Osteoblast (primary cell): ENCODE results near the gene RND3. TPM values are rescaled to one million over a fixed set of nuclear protein-coding genes. Genes with fewer than 3 reads are reported as not detected.

Experiments used
- DNase-seq: peaks from one replicate; pipeline ENCODE4 v3.0.0; 2011; ENCODE audit warnings: low spot score, mixed read lengths; ENCODE audit not compliant: insufficient read length; ENCODE audit errors: missing footprints
- H2AFZ ChIP-seq: 2 replicates; pipeline ENCODE4 v1.6.0; 2011; ENCODE audit warnings: mild to moderate bottlenecking, low read length
- H3K27ac ChIP-seq: 2 replicates; pipeline ENCODE4 v1.5.1; 2011; ENCODE audit warnings: mild to moderate bottlenecking, low read depth, low read length, moderate library complexity
- H3K27me3 ChIP-seq: 2 replicates; pipeline ENCODE4 v1.6.0; 2012; ENCODE audit warnings: mild to moderate bottlenecking, control low read depth, inconsistent platforms, low read length, moderate library complexity; ENCODE audit not compliant: insufficient read depth
- H3K36me3 ChIP-seq: 2 replicates; pipeline ENCODE4 v1.5.1; 2011; ENCODE audit warnings: mild to moderate bottlenecking, low read length, control low read depth, moderate library complexity; ENCODE audit not compliant: insufficient read depth
- H3K4me1 ChIP-seq: 2 replicates; pipeline ENCODE4 v1.5.1; 2011; ENCODE audit warnings: mild to moderate bottlenecking, low read length, control low read depth, moderate library complexity; ENCODE audit not compliant: insufficient read depth
- H3K4me2 ChIP-seq: 2 replicates; pipeline ENCODE4 v1.6.0; 2011; ENCODE audit warnings: mild to moderate bottlenecking, low read length; ENCODE audit not compliant: insufficient read depth
- H3K4me3 ChIP-seq: fragments of 200-600 bp; sonication (generic); 3 replicates; pipeline ENCODE4 v1.5.1; 2012; ENCODE audit warnings: mild to moderate bottlenecking, low read length, inconsistent platforms; ENCODE audit not compliant: insufficient read depth
- H3K79me2 ChIP-seq: 2 replicates; pipeline ENCODE4 v1.6.0; 2012; ENCODE audit warnings: mild to moderate bottlenecking, low read length, control low read depth, inconsistent platforms; ENCODE audit not compliant: insufficient read depth
- H3K9me3 ChIP-seq: 2 replicates; pipeline ENCODE4 v1.5.1; 2011; ENCODE audit warnings: low read depth, low read length, control low read depth
- H4K20me1 ChIP-seq: 2 replicates; pipeline ENCODE4 v1.6.0; 2012; ENCODE audit warnings: mild to moderate bottlenecking, low read length, control low read depth; ENCODE audit not compliant: insufficient read depth
- CTCF ChIP-seq: IDR thresholded peaks from 2 replicates; pipeline ENCODE4 v1.5.1; 2011; ENCODE audit warnings: mild to moderate bottlenecking, low read depth, low read length, moderate library complexity; ENCODE audit errors: extremely low read depth
- total RNA-seq: library from RNA; depleted of rRNA; stranded (reverse); fragments of >200 nt; gene quantifications from 2 replicates; pipeline ENCODE4 v1.2.3, GENCODE V29; 2012

Gene RND3
- total RNA-seq, 1 donor, result 241 TPM

GRCh38 chr2:150526006-150526405 is 38.5 kb upstream of the RND3 start:
- Histone ChIP-seq H3K27ac (peak overlapping the region; percentile 95), H3K4me1 (peaks cover 38% of the 10 kb centered on the region), H3K36me3 (no peaks in the 10 kb centered on the region), H2AFZ (peak overlapping the region; percentile 17), H3K9me3 (no peaks in the 10 kb centered on the region), H3K79me2 (peaks cover 2% of the 10 kb centered on the region), H3K27me3 (no peaks in the 10 kb centered on the region), H4K20me1 (no peaks in the 10 kb centered on the region), H3K4me3 (no peak overlapping the region), H3K4me2 (no peak overlapping the region)
- no peak for TF ChIP-seq CTCF
- no peak for DNase-seq

- no peaks in the 10 kb centered on the region for H3K36me3 ChIP-seq
- no peak overlapping the region for H2AFZ ChIP-seq
- H3K9me3 ChIP-seq, result no peaks in the 10 kb centered on the region
- no peak overlapping the region for H3K4me2 ChIP-seq
- peaks cover 2% of the 10 kb centered on the region for H3K79me2 ChIP-seq
- H3K27me3 ChIP-seq, result no peaks in the 10 kb centered on the region
- no peak overlapping the region for H3K4me3 ChIP-seq
- no peaks in the 10 kb centered on the region for H4K20me1 ChIP-seq
- DNase-seq, result no peak
- H3K4me1 ChIP-seq, result peaks cover 40% of the 10 kb centered on the region
- TF ChIP-seq CTCF, result no peak
- H3K27ac ChIP-seq, result no peak overlapping the region
These were observed 34.8 kb upstream of the RND3 start for GRCh38 chr2:150522269-150522668.

GRCh38 chr2:150520887-150521664 is 33.6 kb upstream of the RND3 start:
- Histone ChIP-seq H3K4me1 (peaks cover 31% of the 10 kb centered on the region), H3K79me2 (peaks cover 2% of the 10 kb centered on the region), H3K27me3 (no peaks in the 10 kb centered on the region), H3K9me3 (no peaks in the 10 kb centered on the region), H3K36me3 (no peaks in the 10 kb centered on the region), H3K4me3 (no peak overlapping the region), H3K4me2 (peak overlapping the region; percentile 9), H3K27ac (peak overlapping the region; percentile 11), H4K20me1 (no peaks in the 10 kb centered on the region), H2AFZ (peak overlapping the region; percentile 72)
- DNase-seq, result peak; percentile 75
- no peak for TF ChIP-seq CTCF

- Histone ChIP-seq H3K27ac (peak overlapping the region; percentile 78), H3K79me2 (no peaks in the 10 kb centered on the region)
- DNase-seq, result no peak
These were observed 32.6 kb upstream of the RND3 start for GRCh38 chr2:150520033-150520432.

More at GRCh38 chr2:150520033-150520432, 32.6 kb upstream of the RND3 start:
- no peaks in the 10 kb centered on the region for H3K27me3 ChIP-seq
- no peak overlapping the region for H3K4me3 ChIP-seq
- no peaks in the 10 kb centered on the region for H3K9me3 ChIP-seq
- no peaks in the 10 kb centered on the region for H3K36me3 ChIP-seq
- H3K4me1 ChIP-seq, result peaks cover 29% of the 10 kb centered on the region
- no peak for TF ChIP-seq CTCF
- H3K4me2 ChIP-seq, result no peak overlapping the region
- no peak overlapping the region for H2AFZ ChIP-seq
- no peaks in the 10 kb centered on the region for H4K20me1 ChIP-seq
